Measurements from ENCODE around the gene NCOR2. TPM values are rescaled to one million over a fixed set of nuclear protein-coding genes. Genes with fewer than 3 reads are reported as not detected.

NCOR2 gene
- total RNA-seq, 2 donors from 2014 or later: 117 to 154 TPM

DNA sequence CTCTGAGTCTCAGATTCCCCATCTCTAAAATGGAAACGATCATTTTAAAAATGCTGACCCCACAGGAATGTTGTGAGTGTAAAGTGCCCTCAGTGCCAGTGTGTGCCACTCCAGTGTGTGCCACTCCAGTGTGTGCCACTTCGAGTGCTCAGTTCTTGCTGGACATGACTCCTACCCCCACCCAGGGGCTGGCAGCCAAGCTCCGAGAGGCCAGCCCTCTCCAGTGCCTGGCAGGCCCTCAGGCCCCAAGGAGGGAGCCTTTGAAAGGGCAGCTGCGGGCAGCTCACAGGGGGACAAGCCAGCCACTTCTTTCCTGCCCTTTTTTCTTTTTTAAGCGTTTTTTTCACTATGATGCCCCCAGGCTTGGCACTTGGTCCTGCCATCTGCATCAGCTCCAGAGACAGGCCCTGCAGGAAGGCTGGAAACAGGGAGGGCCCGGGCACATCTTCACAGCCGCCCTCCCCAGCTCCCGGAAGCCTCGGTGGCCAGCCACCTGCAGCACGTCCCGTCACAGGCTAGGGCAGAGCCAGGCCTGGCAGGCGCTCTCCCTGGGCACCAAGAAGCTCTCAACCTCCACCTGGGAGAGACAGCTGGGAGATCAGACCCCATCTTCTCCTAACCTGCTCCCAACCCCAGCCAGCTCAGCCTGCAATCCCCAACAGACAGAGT, 29.8 kb downstream of the NCOR2 start:
- DNase-seq: no peak

DNA sequence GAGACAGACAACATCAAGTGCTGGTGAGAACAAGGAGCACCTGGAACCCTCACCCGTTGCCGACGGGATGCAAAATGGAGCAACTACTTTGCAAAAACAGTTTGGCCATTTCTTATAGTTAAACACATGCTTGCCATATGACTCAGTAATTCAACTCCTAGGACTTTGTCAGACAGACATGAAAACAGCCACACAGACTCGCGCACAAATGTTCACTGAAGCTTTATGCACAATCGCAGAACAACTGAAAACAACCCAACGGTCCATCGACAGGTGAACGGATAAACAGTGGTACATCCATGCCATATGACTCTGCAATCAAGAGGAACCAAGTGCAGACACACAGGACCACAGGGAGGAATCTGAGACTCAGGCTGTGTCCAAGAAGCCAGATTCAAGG, 30.8 kb downstream of the NCOR2 start:
- DNase-seq (no peak), ATAC-seq (no peak)
- intact Hi-C loops (cut with DNase I): no loop called here

More for the DNA sequence above, 29.8 kb downstream of the NCOR2 start:
- peak; percentile 60 to 61 for ATAC-seq
- intact Hi-C loops (cut with DNase I): no loop called here

DNA sequence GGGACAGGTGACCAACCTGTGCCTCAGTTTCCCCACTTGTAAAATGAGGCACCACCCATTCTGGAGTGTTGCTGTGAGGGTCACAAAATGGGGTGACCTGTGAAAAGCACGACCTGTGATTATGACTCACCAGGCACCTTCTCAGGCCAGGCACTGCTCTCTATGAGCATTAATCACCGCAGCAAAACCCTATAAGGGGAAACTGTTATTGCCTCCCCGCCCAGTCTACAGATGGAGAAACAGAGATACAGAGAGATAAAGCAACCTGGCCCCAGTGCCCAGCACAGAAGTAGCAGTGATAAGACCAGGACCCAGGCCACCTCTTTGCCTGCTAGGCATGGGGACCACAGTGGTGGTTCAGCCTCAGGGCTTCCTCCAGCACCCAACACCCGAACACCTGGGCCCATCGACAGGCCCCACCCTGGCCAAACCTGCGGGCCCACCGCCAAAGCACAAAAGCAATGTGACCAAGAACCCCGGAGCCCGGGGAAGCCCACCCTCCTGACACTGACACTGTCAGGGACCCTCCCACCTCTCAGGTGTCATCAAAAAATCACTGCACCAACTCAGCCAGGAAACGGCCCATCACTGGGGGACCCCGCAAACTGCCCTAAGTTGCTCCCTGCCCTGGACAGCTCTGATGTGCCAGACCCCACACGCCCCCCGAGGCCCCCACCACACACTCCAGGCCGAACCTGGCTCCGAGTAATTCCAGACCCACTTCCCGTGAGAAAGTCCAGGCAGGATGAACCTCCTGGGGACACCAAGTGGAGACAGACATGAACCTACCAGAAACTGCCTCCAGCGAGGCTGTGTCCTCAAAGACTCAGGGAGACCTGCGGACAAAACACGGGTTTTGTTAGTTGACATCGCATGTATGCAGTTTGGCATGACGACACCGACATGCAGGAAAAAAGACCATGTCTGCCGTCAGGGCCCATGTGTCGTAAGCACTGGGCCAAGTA, 32.4 kb downstream of the NCOR2 start:
- DNase-seq (no peak), ATAC-seq (no peak)
- intact Hi-C loops (cut with DNase I): no loop called here

DNA sequence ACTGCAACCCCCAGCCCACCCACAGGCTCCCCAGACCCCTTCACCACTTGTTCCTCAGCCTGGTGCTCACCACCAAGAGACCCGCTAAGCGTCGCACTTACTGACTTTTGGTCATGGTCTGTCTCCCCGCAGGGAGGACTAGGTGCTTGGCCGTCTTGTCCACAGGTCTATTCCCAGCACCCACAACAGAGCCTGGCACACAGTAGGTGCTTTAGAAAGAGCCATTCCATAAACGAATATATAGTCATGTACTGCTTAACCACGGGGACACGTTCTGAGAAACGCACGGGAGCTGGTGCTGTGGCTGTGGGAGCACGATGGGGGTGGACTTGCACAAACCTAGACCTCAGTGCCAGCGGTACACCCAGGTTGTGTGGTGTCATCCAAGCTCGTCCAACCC, 34.0 kb downstream of the NCOR2 start:
- ATAC-seq (no peak), DNase-seq (no peak)
- intact Hi-C loops (cut with DNase I): no loop called here

GRCh38 chr12:124532967-124533366, 34.4 kb downstream of the NCOR2 start:
- intact Hi-C loops (cut with DNase I): no loop called here
- no peak for DNase-seq
- ATAC-seq: no peak

DNA sequence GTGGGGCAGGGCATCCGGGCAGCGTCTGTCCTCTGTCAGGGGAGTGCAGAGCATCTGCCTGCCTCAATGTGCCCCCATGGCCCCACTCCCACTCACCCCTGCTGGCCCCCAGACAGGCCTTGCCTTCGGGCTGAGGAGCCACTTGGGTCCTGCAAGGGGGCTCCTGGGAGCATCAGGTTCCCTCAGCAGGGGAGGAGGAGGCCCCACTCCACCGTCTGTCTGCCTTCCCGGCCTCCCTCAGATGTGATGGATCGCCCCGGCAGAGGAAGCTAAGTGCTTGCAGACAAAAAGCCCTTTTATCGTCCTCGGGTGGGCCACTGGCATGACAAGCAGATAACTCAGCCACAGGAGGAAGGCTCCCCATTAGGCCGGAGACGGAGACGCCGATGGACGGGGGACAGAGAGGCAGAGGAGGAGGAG, 35.1 kb downstream of the NCOR2 start:
- ATAC-seq (no peak), DNase-seq (no peak)
- intact Hi-C loops (cut with DNase I): no loop called here

DNA sequence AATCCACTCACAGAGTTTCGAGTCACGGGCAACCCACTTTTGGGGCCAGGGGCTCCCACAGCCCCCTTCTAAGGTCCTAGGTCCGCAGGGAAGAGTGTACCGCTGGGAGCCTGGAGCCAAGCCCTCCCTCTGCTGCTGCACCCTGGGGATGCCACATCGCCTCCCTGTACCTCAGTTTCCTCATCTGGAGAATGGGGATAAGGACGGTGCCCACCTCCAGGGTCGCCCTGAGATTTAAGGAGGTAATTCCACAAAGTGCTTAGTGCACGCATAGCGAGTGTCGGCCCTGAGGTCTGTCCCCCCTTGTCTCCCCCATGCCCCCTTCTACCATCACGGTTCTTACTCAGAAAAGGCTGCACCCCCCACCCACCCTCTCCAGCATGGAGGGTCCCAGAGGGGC, 35.5 kb downstream of the NCOR2 start:
- intact Hi-C loops (cut with DNase I): no loop called here
- DNase-seq: no peak
- no peak for ATAC-seq

DNA sequence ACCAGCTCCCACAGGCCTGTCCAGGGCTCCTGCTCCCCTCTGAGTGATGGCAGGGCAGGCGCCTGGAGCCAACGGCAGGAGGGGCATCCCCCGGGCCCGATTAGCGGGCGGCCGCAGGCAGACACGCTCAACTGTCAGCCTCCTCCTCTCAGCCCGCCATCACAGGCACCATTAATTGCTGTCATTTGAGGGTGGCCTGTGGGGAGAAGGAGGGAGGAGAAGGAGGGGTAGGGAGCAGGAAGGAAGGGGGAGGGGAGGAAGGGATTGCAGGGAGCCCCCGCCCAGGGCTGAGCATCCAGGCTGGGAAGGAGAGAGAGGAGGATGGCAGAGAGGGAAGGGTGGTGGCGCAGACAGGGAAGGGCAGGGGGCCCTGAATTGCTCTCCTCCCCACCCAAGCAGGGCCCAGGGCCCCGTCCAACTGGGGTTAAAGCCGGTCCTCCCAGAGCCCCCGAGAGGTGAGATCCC, 36.1 kb downstream of the NCOR2 start:
- intact Hi-C loops (cut with DNase I): no loop called here
- DNase-seq (no peak), ATAC-seq (peak; percentile 37 to 62)

DNA sequence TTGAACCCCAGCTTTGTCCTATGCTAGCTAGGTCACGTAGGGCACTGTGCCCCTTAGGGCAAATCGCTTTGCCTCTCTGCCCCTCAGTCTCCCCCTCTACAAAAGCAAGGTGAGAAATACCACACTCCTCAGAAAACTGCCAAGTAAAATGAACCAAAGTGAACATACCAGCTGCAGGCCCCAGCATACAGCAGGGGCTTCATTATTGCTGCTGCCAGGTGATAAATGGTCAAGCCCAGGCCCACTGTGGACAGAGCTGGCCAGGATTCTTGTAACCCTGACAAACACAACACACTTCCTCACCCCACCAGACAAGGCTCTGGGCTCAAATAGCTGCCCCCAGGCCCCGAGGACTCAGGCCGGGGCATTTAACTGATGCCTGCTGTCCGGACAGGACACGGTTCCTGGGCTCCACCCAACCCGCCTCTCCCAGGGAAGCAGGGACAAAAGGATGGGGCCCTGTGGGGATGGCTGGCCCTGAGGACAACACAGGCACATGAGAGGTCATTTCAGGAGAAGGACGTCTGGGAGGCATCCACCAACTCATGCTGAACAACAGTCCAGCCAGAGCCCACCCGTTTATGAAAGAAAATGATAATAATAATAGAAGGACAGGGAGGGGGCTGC, 36.7 kb downstream of the NCOR2 start:
- DNase-seq: no peak
- ATAC-seq: peak in 1 of 2 donors; percentile 25
- intact Hi-C loops (cut with DNase I): no loop called here

DNA sequence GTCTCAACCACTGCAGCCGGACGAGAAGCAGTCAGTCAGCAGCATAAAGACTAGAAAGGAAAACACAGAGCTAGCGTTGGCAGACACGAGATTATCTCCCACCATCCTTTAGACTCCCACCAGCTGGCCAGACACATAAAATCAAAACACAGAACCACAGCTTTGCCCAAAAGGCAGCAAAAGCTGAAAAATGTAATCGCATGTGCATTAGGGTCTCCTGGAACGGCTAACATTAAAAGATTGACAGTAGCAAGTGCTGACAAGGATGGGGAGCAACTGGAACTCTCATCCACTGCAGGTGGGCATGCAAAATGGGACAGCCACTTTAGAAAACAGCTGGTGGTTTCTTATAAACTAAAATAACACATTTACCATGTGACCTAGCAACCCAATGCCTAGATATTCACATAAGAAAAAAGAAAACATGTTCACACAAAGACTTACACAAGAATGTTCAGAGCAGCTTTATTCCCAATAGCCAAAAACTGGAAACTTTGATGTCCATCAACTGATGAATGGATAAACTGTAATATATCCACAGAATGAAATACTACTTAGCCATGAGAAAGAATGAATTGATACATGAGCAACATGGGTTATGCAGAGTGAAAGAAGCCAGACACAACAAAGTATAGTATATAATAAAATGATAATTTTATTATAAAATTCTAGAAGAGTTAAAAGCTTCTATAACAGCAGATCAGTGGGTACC, 37.7 kb downstream of the NCOR2 start:
- DNase-seq: no peak
- intact Hi-C loops (cut with DNase I): no loop called here
- no peak for ATAC-seq

GRCh38 chr12:124527861-124528561, 39.4 kb downstream of the NCOR2 start:
- ATAC-seq (peak in 1 of 2 donors; percentile 4), DNase-seq (no peak)
- intact Hi-C loops (cut with DNase I): no loop called here

GRCh38 chr12:124525927-124526692, 41.3 kb downstream of the NCOR2 start:
- no peak for DNase-seq
- intact Hi-C loops (cut with DNase I): no loop called here
- no peak for ATAC-seq

DNA sequence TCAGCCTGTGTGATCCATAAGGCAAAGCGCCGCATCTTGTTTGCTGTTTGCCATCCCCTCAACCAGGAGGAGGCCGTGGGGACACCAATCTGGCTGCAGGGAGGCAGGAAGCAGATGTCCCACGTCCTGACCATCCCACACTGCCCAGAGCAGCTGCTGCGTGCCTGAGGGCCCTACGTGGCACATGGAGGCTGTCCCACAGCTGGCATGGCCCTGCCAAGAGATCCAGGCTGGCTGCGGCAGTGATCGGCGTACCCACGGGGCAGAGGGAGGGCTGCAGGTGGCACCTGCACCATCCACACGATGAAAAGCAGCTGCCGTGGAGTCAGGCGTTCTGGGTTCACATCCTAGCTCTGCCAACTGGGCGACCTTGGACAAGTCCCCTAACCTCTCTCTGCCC, 42.0 kb downstream of the NCOR2 start:
- ATAC-seq (peak in 1 of 2 donors; percentile 32), DNase-seq (no peak)
- intact Hi-C loops (cut with DNase I): no loop called here

DNA sequence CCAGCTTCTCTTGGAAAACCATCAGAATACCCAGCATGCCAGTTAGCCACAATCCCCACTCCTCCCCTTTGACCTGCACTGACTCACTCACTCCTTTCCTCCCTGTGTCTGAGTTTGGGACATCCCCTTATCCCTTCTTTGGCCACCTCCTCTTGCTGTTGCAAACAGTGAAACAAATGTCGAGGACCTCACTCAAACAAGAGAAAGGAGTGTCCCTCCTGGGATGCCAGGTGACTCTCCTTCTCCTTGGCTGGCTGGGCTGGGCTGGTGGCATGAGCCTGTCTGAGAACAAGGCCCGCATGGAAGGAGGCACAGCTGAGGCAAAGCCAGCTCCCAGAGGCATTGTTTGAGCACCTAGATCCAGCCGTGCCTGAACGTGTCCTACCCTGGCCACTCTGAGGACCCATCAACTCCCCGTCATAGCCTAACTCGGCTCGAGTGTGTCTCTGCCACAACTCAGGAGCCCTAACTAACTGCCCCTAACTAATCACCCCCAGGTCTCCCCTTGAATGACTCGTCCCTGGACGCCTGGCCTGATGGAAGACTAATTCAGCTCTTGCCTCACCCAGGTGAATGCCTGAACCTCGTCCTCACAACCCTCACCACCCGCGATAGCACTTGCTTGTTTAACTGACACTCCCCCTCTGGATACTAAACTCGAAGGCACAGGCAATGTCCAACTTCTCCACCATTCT, 43.0 kb downstream of the NCOR2 start:
- intact Hi-C loops (cut with DNase I): loop anchor here in 1 of 2 donors (5.0 kb wide), 1 partner anchor 43 kb away; the partner anchor contains the start of gene NCOR2
- DNase-seq: no peak
- no peak for ATAC-seq

DNA sequence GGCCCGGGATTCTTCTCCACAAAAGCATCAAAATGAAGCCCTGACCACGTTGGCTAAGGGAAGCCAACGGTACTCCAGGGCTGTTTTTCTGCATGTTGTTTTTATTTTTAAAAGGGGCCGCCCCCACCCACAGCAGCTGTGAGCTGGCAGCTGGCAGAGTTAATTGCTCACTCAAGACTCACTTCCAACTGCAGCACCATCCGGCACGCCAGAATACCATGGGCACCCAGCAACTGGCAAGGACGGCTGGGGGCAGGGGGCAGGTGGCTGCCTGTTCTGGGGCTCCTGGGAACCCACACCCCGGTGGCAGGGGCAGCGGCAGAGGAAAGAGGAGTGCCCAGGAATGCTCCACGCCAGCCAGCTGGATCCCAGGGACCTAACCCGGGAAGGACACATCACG, 44.3 kb downstream of the NCOR2 start:
- ATAC-seq (no peak), DNase-seq (no peak)
- intact Hi-C loops (cut with DNase I): loop anchor here in 1 of 2 donors (5.0 kb wide), 1 partner anchor 44 kb away; the partner anchor contains the start of gene NCOR2

DNA sequence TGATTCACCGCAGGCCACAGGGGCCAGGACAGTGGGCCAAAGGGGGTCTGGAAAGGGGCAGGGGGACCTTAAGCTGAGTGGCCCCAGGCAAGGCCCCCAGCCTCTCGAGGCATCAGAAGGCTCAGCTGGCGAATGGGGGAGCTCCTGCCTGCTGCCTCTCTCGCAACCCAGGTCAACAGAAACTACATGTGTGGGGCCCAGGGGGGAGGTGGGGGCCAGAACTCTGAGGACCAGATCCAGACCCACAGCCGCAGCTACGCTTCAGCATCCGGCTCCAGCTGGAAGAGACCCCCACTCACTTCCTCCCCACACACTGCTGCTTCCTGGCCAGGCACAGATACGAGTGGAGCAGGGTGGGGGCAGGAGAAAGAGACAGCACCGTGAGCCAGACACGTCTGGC, 46.5 kb downstream of the NCOR2 start:
- intact Hi-C loops (cut with DNase I): loop anchor here in 1 of 2 donors (5.0 kb wide), 1 partner anchor 46 kb away; the partner anchor contains the start of gene NCOR2
- no peak for ATAC-seq
- DNase-seq: no peak

DNA sequence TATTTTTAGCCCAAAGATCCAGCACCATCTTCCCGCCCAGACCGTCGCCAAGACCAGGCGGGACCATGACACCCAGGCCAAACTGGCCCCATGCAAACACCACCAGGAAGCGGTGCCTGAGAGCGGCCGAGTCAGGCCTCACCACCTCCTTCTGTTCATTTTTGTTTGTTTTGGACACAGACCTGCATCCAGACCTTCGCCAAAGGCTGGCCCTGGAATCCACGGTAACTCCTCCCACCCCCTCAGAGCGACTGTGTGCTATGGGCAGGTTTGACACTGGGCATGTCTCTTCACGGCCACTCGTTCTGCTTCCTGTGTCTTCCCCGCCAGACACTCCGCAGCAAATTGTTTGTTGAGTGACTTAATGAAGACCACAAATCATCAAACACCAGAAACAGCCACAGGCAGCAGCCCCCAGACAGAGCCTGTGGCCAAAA, 47.1 kb downstream of the NCOR2 start:
- intact Hi-C loops (cut with DNase I): loop anchor here in 1 of 2 donors (5.0 kb wide), 1 partner anchor 47 kb away; the partner anchor contains the start of gene NCOR2
- DNase-seq (peak; percentile 72), ATAC-seq (peak in 1 of 2 donors; percentile 8)
